GM12892 (cell line): ENCODE results near the gene PBX1.

Source experiments
- POLR2A ChIP-seq: IDR thresholded peaks from 2 replicates; pipeline ENCODE4 v1.6.1; 2011; ENCODE audit warnings: low read depth, low read length, control low read depth
- TAF1 ChIP-seq: IDR thresholded peaks from 2 replicates; pipeline ENCODE4 v1.6.1; 2011; ENCODE audit warnings: low read depth, mild to moderate bottlenecking, control low read depth, low read length, borderline replicate concordance

DNA sequence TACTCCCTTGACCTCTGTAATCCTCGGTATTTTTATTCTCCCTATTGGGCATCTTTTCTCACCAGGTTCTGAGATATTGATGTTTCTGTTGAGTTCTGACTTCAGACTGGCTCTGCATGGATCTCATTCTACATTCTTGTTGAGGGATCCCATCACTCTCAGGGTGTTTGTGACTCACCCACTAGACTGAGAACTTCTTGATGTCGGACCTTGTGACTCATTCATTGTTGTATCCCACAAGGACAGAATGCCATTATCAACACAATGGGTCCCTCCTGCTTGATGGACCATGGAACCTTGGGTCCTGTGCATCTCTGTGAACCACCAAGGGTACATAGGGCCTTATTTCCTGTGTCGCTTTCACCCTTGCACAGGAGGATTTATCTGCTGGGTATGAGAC, 174.1 kb downstream of the PBX1 start:
- TF ChIP-seq POLR2A (no peak), TAF1 (no peak)
